HFFc6 (cell line): ENCODE measurements around the gene SMARCB1. TPM values are rescaled to one million over a fixed set of nuclear protein-coding genes. Genes with fewer than 3 reads are reported as not detected.

Source experiments
- DNase-seq: peaks from one replicate; pipeline ENCODE4 v3.0.0-alpha.2; 2018
- H3K27ac Mint-ChIP-seq: 2 replicates; pipeline ENCODE4 v1.8.0; 2020; ENCODE audit warnings: mild to moderate bottlenecking, mixed read lengths
- H3K27me3 Mint-ChIP-seq: 2 replicates; pipeline ENCODE4 v1.8.0; 2021; ENCODE audit warnings: mild to moderate bottlenecking, moderate library complexity, mixed read lengths; ENCODE audit not compliant: insufficient read depth
- H3K36me3 Mint-ChIP-seq: 2 replicates; pipeline ENCODE4 v1.8.0; 2021; ENCODE audit warnings: low read depth, mixed read lengths
- H3K4me1 Mint-ChIP-seq: 2 replicates; pipeline ENCODE4 v1.8.0; 2020; ENCODE audit warnings: low read depth, mixed read lengths
- H3K4me3 Mint-ChIP-seq: 2 replicates; pipeline ENCODE4 v1.8.0; 2020; ENCODE audit warnings: mild to moderate bottlenecking, moderate library complexity, mixed read lengths
- H3K9me3 Mint-ChIP-seq: 2 replicates; pipeline ENCODE4 v1.8.0; 2020; ENCODE audit warnings: mild to moderate bottlenecking, mixed read lengths
- total RNA-seq, 6 experiments: library from RNA; stranded (reverse); fragmentation: NEBNext Ultra II Directional; extraction: Animal tissue kit (Norgen Biotek cat#: 25700); gene quantifications; 2 replicates in 1 of 6; 3 replicates in 5 of 6; pipeline ENCODE4 v1.2.3, GENCODE V29; 2021
- TF ChIP-seq, protein P1 (sequence below): fragments of 200-600 bp; sonication (generic); IDR thresholded peaks from 2 replicates; pipeline ENCODE4 v1.5.0; 2021; ENCODE audit warnings: antibody characterized with exemption, mild to moderate bottlenecking

The SMARCB1 gene
- total RNA-seq, 6 experiments from 2014 or later: 91.5 to 101 (median 97.3) TPM

DNA sequence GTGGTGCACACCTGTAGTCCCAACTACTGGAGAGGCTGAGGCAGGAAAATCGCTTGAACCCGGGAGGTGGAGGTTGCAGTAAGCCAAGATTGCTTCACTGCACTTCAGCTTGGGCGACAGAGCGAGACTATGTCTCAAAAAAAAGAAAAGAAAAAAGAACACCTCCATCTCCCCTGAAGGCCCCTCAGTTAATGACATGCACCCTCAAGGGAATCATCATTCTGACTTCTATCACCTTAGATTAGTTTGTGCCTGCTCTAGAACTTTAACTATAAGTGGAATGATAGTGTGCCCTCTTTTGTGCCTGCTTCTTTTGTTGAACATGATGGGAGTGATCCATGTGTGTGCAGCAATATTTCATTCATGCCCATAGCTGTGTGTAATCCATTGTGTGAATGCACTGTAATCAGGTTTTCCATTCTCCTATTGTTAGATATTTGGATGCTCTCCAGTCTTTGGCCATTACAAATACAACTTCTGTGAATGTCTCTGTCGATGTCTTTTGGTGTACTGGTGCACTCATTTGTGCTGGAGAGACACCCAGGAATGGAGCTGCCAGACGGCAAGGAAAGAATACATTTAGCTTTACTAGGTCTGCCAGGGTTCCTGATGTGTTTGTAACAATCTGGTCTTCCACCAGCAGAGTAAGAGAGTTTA, 31.7 kb upstream of the SMARCB1 start:
- H3K27me3 Mint-ChIP-seq: peaks cover 2% of the 10 kb centered on the region
- no peaks in the 10 kb centered on the region for H3K9me3 Mint-ChIP-seq
- H3K4me1 Mint-ChIP-seq: peaks cover 5% of the 10 kb centered on the region
- no peak for DNase-seq
- no peak overlapping the region for H3K4me3 Mint-ChIP-seq
- TF ChIP-seq, protein P1, sequence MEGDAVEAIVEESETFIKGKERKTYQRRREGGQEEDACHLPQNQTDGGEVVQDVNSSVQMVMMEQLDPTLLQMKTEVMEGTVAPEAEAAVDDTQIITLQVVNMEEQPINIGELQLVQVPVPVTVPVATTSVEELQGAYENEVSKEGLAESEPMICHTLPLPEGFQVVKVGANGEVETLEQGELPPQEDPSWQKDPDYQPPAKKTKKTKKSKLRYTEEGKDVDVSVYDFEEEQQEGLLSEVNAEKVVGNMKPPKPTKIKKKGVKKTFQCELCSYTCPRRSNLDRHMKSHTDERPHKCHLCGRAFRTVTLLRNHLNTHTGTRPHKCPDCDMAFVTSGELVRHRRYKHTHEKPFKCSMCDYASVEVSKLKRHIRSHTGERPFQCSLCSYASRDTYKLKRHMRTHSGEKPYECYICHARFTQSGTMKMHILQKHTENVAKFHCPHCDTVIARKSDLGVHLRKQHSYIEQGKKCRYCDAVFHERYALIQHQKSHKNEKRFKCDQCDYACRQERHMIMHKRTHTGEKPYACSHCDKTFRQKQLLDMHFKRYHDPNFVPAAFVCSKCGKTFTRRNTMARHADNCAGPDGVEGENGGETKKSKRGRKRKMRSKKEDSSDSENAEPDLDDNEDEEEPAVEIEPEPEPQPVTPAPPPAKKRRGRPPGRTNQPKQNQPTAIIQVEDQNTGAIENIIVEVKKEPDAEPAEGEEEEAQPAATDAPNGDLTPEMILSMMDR: no peak
- no peaks in the 10 kb centered on the region for H3K36me3 Mint-ChIP-seq
- no peak overlapping the region for H3K27ac Mint-ChIP-seq

DNA sequence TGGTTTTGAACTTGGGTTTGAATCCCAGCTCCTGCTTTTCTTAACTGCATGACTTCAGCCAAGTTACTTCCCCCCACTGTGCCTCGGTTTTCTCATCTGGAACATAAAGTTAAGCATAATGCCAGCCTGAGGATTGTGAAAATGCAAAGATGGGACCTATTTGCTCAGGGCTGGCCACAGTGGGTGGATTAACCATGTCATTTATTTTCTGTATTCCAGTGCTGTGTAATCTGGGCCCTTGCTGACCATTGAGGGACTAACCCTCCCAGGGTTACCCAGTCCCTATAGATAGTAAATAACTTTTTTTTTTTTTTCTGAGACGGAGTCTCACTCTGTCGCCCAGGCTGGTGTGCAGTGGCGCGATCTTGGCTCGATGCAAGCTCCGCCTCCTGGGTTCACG, 31.1 kb upstream of the SMARCB1 start:
- Mint-ChIP-seq H3K9me3 (no peaks in the 10 kb centered on the region), H3K27ac (no peak overlapping the region), H3K36me3 (no peaks in the 10 kb centered on the region), H3K27me3 (peaks cover 4% of the 10 kb centered on the region), H3K4me3 (no peak overlapping the region), H3K4me1 (no peaks in the 10 kb centered on the region)
- TF ChIP-seq, protein P1: no peak
- no peak for DNase-seq

- no peaks in the 10 kb centered on the region for H3K4me1 Mint-ChIP-seq
These were observed 29.9 kb upstream of the SMARCB1 start for GRCh38 chr22:23756891-23757290.

GRCh38 chr22:23759566-23759965, 27.2 kb upstream of the SMARCB1 start:
- no peak for DNase-seq
- H3K36me3 Mint-ChIP-seq: no peaks in the 10 kb centered on the region
- no peak overlapping the region for H3K27ac Mint-ChIP-seq
- H3K27me3 Mint-ChIP-seq: peaks cover 2% of the 10 kb centered on the region; the same call in 1 of the 2 replicates
- H3K4me3 Mint-ChIP-seq: no peak overlapping the region
- H3K4me1 Mint-ChIP-seq: peaks cover 18% of the 10 kb centered on the region
- H3K9me3 Mint-ChIP-seq: no peaks in the 10 kb centered on the region
- TF ChIP-seq, protein P1: no peak

More at GRCh38 chr22:23756891-23757290, 29.9 kb upstream of the SMARCB1 start:
- Mint-ChIP-seq H3K27ac (no peak overlapping the region), H3K36me3 (no peaks in the 10 kb centered on the region), H3K9me3 (no peaks in the 10 kb centered on the region), H3K27me3 (peaks cover 4% of the 10 kb centered on the region), H3K4me3 (no peak overlapping the region)
- DNase-seq: no peak
- TF ChIP-seq, protein P1: no peak

GRCh38 chr22:23760056-23760455, 26.7 kb upstream of the SMARCB1 start:
- no peak overlapping the region for H3K27ac Mint-ChIP-seq
- peaks cover 18% of the 10 kb centered on the region for H3K4me1 Mint-ChIP-seq
- H3K27me3 Mint-ChIP-seq: peaks cover 2% of the 10 kb centered on the region; the same call in 1 of the 2 replicates
- H3K9me3 Mint-ChIP-seq: no peaks in the 10 kb centered on the region
- TF ChIP-seq, protein P1: no peak
- H3K4me3 Mint-ChIP-seq: no peak overlapping the region
- H3K36me3 Mint-ChIP-seq: no peaks in the 10 kb centered on the region
- DNase-seq: no peak
